Transverse colon (tissue), 4 donors: ENCODE measurements around the gene RARA. TPM values are rescaled to one million over a fixed set of nuclear protein-coding genes. Genes with fewer than 3 reads are reported as not detected.

ENCODE experiments used
- DNase-seq: peaks from one replicate; pipeline ENCODE4 v3.0.0-alpha.2; 2019
- H3K27ac ChIP-seq, 4 donors: fragments of 200-600 bp; sonication (generic); 2 replicates each; pipeline ENCODE4 v1.5.1; 2016 to 2018; ENCODE audit warnings: inconsistent platforms in 4 of 4
- H3K27me3 ChIP-seq: fragments of 200-600 bp; sonication (generic); 2 replicates; pipeline ENCODE4 v1.5.1; 2017; ENCODE audit warnings: inconsistent platforms
- H3K36me3 ChIP-seq, 4 donors: fragments of 200-600 bp; sonication (generic); 2 replicates each; pipeline ENCODE4 v1.5.1; 2017 to 2019; ENCODE audit warnings: inconsistent platforms in 4 of 4
- H3K4me1 ChIP-seq, 4 donors: fragments of 200-600 bp; sonication (generic); 2 replicates each; pipeline ENCODE4 v1.5.1; 2017 to 2020; ENCODE audit warnings: inconsistent platforms in 4 of 4
- H3K4me3 ChIP-seq, 4 donors: fragments of 200-600 bp; sonication (generic); 1 replicate in 1 of 4; 2 replicates in 3 of 4; pipeline versions ENCODE4 v1.5.1 to v1.6.1; 2017 to 2019; ENCODE audit warnings: inconsistent platforms in 4 of 4
- H3K9me3 ChIP-seq, 2 donors: fragments of 200-600 bp; sonication (generic); 2 replicates each; pipeline ENCODE4 v1.5.1; 2017 to 2019; ENCODE audit warnings: inconsistent platforms in 2 of 2
- CTCF ChIP-seq, 5 experiments: fragments of 200-600 bp in 3 of 5; fragments of 450-650 bp in 2 of 5; sonication (generic) in 3 of 5; IDR thresholded peaks; 1 replicate in 2 of 5; 2 replicates in 3 of 5; pipeline ENCODE4 v1.5.1; 2016 to 2017; ENCODE audit warnings: antibody characterized with exemption in 5 of 5, inconsistent platforms in 3 of 5, mild to moderate bottlenecking in 2 of 5, moderate library complexity in 1 of 5
- EP300 ChIP-seq: sonication (generic); formaldehyde crosslinking; IDR thresholded peaks from one replicate; pipeline ENCODE4 v1.6.1; 2017; ENCODE audit warnings: antibody characterized with exemption, low read depth
- POLR2A ChIP-seq: fragments of 450-650 bp; IDR thresholded peaks from one replicate; pipeline ENCODE4 v1.6.1; 2016; ENCODE audit warnings: antibody characterized with exemption, mild to moderate bottlenecking, moderate library complexity
- POLR2AphosphoS5 ChIP-seq, 3 donors: sonication (generic); formaldehyde crosslinking; IDR thresholded peaks; one replicate each; pipeline ENCODE4 v1.6.1; 2016; ENCODE audit warnings: antibody characterized with exemption in 3 of 3
- WGBS, 2 donors: methylation state at CpG; one replicate each; pipeline ENCODE4 v1.1.5; 2018; ENCODE audit warnings: low coverage in 1 of 2; 5-methylcytosine and 5-hydroxymethylcytosine counted together
- in situ Hi-C, 4 donors: fragments of 200-750 bp; cut with MboI; loops; one replicate each; pipeline versions ENCODE4 v1.15.0 to v1.15.1; 2017; ENCODE audit warnings: low sequenced_read_pairs in 3 of 4, low pct_ligation_motif_present in 1 of 4, low pct_unique_long_range_greater_than_20kb in 1 of 4
- intact Hi-C: fragments of 100-400 bp; cut with DNase I; formaldehyde crosslinking; loops from one replicate; pipeline ENCODE4 v1.15.1; 2023; ENCODE audit warnings: low total_unique reads
- total RNA-seq, 4 donors: library from RNA; depleted of rRNA; stranded (reverse); fragments of >200 nt; gene quantifications; one replicate each; pipeline ENCODE4 v1.1.0, GENCODE V29; 2016

RARA gene
- total RNA-seq, 4 donors from 2014 or later = 23.5 to 110 (median 49.1) TPM

- Histone ChIP-seq H3K36me3 (no peaks in the 10 kb centered on the region), H3K27ac (peak overlapping the region; percentile 91 to 96 (median 92)), H3K4me3 (no peak overlapping the region), H3K27me3 (no peaks in the 10 kb centered on the region), H3K4me1 (peaks cover 80 to 98% (median 92%) of the 10 kb centered on the region in 4 donors), H3K9me3 (no peaks in the 10 kb centered on the region)
- no peak for TF ChIP-seq EP300
- TF ChIP-seq POLR2AphosphoS5 (IDR thresholded peaks at IDR 0.05) = no peak
- TF ChIP-seq POLR2A = no peak
- no peak for TF ChIP-seq CTCF (IDR thresholded peaks at IDR 0.05)
- WGBS, 2 donors = 36% methylated on average over 1 of the region's 1 CpG; no CpG with 5 or more reads in 1 of the 2 donors
- intact Hi-C loops = no loop called here
- in situ Hi-C loops = no loop called here
- no peak for DNase-seq
These were observed 17.8 kb downstream of the RARA start for GRCh38 chr17:40326832-40327199.

GRCh38 chr17:40327244-40327729 lies 18.3 kb downstream of the RARA start:
- no peak for DNase-seq
- TF ChIP-seq POLR2A = no peak
- TF ChIP-seq POLR2AphosphoS5 (IDR thresholded peaks at IDR 0.05) = no peak
- no peak for TF ChIP-seq EP300
- TF ChIP-seq CTCF (IDR thresholded peaks at IDR 0.05) = no peak
- no peaks in the 10 kb centered on the region for H3K9me3 ChIP-seq
- no peak overlapping the region for H3K4me3 ChIP-seq
- whole genome bisulfite sequencing, 2 donors = 63% methylated on average over 4 of the region's 4 CpGs; no CpG with 5 or more reads in 1 of the 2 donors
- intact Hi-C loops = no loop called here
- H3K27ac ChIP-seq = peak overlapping the region; percentile 91 to 96 (median 92)
- in situ Hi-C loops = no loop called here
- peaks cover 80 to 98% (median 91%) of the 10 kb centered on the region in 4 donors for H3K4me1 ChIP-seq
- no peaks in the 10 kb centered on the region for H3K27me3 ChIP-seq
- no peaks in the 10 kb centered on the region for H3K36me3 ChIP-seq

- whole genome bisulfite sequencing, 2 donors = 7 to 9% methylated on average over 2 to 3 of the region's 3 CpGs
- no peaks in the 10 kb centered on the region for H3K27me3 ChIP-seq
- intact Hi-C loops (no loop called here), in situ Hi-C loops (no loop called here)
- peaks cover 80 to 99% (median 91%) of the 10 kb centered on the region in 4 donors for H3K4me1 ChIP-seq
- no peak for TF ChIP-seq CTCF (IDR thresholded peaks at IDR 0.05)
- no peak for TF ChIP-seq POLR2AphosphoS5 (IDR thresholded peaks at IDR 0.05)
- no peak for TF ChIP-seq EP300
- no peak for TF ChIP-seq POLR2A
- no peak for DNase-seq
- no peaks in the 10 kb centered on the region for H3K9me3 ChIP-seq
- no peaks in the 10 kb centered on the region for H3K36me3 ChIP-seq
- H3K27ac ChIP-seq = peak overlapping the region; percentile 91 to 96 (median 92)
- no peak overlapping the region for H3K4me3 ChIP-seq
These were observed 18.9 kb downstream of the RARA start for GRCh38 chr17:40327735-40328385.

GRCh38 chr17:40328386-40328766 lies 19.4 kb downstream of the RARA start:
- 67 to 71% methylated on average over 2 of the region's 2 CpGs for WGBS, 2 donors
- peak overlapping the region; percentile 91 to 96 (median 92) for H3K27ac ChIP-seq
- no peak for TF ChIP-seq POLR2A
- TF ChIP-seq EP300 = no peak
- TF ChIP-seq CTCF (IDR thresholded peaks at IDR 0.05) = no peak
- no peak for TF ChIP-seq POLR2AphosphoS5 (IDR thresholded peaks at IDR 0.05)
- H3K9me3 ChIP-seq = no peaks in the 10 kb centered on the region
- DNase-seq = no peak
- intact Hi-C loops (no loop called here), in situ Hi-C loops (no loop called here)
- H3K27me3 ChIP-seq = no peaks in the 10 kb centered on the region
- H3K36me3 ChIP-seq = no peaks in the 10 kb centered on the region
- H3K4me1 ChIP-seq = peaks cover 80 to 99% (median 91%) of the 10 kb centered on the region in 4 donors
- no peak overlapping the region for H3K4me3 ChIP-seq
